Effector memory CD4-positive, alpha-beta T cell (primary cell): ENCODE results near the gene CLMN.
"Not testable (repeated sequence)": the region's sequence is repeated elsewhere in the genome, so short reads cannot be mapped to it uniquely, and the experiment has no call there.

ENCODE experiments used
- DNase-seq, 3 donors: peaks; one replicate each; pipeline ENCODE4 v3.0.0-alpha.2; 2020
- H3K27ac ChIP-seq: 2 replicates; pipeline ENCODE4 v1.7.0; 2013; ENCODE audit warnings: mild to moderate bottlenecking, low read length, moderate library complexity; ENCODE audit not compliant: insufficient read depth, poor library complexity, severe bottlenecking
- H3K27me3 ChIP-seq: replicated peaks from 2 replicates; pipeline ENCODE4 v1.7.0; 2013; ENCODE audit warnings: mild to moderate bottlenecking, low read length; ENCODE audit not compliant: insufficient read depth, control insufficient read depth, poor library complexity, severe bottlenecking
- H3K36me3 ChIP-seq: 2 replicates; pipeline ENCODE4 v1.7.0; 2013; ENCODE audit warnings: mild to moderate bottlenecking, low read length, moderate library complexity; ENCODE audit not compliant: control insufficient read depth, insufficient read depth
- H3K4me1 ChIP-seq: 2 replicates; pipeline ENCODE4 v1.7.0; 2013; ENCODE audit warnings: low read length, mild to moderate bottlenecking; ENCODE audit not compliant: control insufficient read depth, insufficient read depth, poor library complexity, severe bottlenecking
- H3K4me3 ChIP-seq: 2 replicates; pipeline ENCODE4 v1.7.0; 2013; ENCODE audit warnings: low read length, low read depth, mild to moderate bottlenecking; ENCODE audit not compliant: insufficient read depth, poor library complexity, severe bottlenecking
- H3K9me3 ChIP-seq: 2 replicates; pipeline ENCODE4 v1.7.0; 2013; ENCODE audit warnings: mild to moderate bottlenecking, low read length, moderate library complexity; ENCODE audit not compliant: control insufficient read depth

Gene CLMN

GRCh38 chr14:95289323-95290010 is 30.2 kb downstream of the CLMN start:
- no peaks in the 10 kb centered on the region for H3K4me1 ChIP-seq
- no peak overlapping the region for H3K4me3 ChIP-seq
- H3K9me3 ChIP-seq = no peaks in the 10 kb centered on the region
- no peaks in the 10 kb centered on the region for H3K27me3 ChIP-seq
- no peak for DNase-seq
- H3K36me3 ChIP-seq = no peaks in the 10 kb centered on the region
- no peak overlapping the region for H3K27ac ChIP-seq

DNA sequence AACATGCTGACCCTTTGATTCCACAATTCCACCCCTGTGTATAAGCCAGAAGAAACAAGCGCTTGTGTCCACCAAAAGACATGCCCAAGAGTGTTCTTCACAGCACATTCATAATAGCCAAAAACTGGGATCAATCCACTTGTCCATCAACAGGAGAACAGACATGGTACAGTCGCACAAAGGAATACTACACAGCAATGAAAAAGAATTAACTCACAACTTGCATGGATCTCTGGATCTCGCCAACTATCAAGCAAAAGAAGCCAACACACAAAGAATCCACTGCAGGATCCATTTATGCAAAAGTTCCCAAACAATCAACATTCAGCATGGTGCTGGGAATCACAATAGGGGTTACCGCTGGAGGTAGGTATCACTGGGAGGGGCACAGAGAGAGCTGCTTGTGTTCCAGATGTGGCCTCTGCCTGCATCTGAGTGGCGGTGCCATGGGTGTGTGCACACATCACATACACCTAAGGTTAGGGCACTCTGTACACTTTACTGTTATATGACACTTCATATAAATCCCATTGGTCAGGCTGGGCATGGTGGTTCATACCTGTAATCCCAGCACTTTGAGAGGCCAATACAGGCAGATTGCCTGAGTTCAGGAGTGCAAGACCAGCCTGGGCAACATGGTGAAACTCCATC is 30.9 kb downstream of the CLMN start:
- Histone ChIP-seq H3K4me1 (no peaks in the 10 kb centered on the region), H3K27ac (no peak overlapping the region)
- no peak for DNase-seq

DNA sequence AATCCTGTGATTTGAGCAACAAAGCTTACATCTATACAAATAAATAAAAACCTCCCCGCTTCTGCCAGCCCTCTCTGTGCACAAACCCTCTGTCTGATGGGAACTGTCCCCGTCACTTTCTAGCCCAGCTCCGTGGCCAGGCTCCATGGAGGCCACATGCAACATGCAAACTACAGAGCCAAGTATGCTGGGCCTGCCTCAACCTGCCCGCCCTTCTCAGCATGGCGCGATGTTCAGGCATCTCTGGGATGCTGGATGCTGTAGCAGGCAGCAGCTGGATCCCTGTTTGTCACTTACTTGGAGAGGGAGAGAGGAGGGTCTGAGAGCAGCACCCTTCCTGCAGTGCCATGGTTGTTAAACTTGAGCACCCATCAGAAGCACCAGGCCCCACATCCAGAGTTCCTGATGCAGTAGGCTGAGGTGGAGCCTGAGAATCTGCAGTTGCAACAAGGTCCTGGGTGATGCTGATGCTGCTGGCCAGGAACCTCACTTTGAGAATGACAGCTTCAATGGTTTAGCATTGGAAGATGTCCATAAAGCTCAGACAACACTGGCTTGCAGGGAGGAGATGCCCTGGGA is 32.4 kb downstream of the CLMN start:
- no peaks in the 10 kb centered on the region for H3K36me3 ChIP-seq

More for the DNA sequence above, 30.9 kb downstream of the CLMN start:
- Histone ChIP-seq H3K27me3 (no peaks in the 10 kb centered on the region), H3K4me3 (no peak overlapping the region), H3K36me3 (no peaks in the 10 kb centered on the region), H3K9me3 (no peaks in the 10 kb centered on the region)

DNA sequence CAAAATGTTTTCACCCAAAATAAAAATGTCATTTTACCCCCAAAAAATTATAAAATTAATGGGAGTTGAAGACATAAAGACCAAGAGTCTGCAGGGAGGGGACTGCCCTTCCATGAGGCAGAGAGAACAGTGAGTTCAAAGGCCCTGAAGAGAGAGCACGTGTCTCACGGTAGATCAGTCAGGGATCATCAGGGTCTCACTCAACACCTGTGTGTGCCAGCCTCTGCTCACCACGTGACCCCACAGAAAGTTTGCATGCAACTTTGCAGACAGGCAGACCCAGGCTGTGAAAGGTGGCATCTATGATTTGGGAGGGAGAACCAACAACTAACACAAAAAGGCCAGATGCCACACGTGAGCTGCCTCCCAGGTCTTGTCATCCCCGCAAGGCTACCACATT is 33.1 kb downstream of the CLMN start:
- DNase-seq = no peak
- Histone ChIP-seq H3K9me3 (no peaks in the 10 kb centered on the region), H3K27ac (no peak overlapping the region), H3K27me3 (no peaks in the 10 kb centered on the region), H3K4me3 (no peak overlapping the region), H3K4me1 (no peaks in the 10 kb centered on the region), H3K36me3 (no peaks in the 10 kb centered on the region)

More for the DNA sequence above, 32.4 kb downstream of the CLMN start:
- no peak overlapping the region for H3K4me3 ChIP-seq
- no peak overlapping the region for H3K27ac ChIP-seq
- H3K9me3 ChIP-seq = no peaks in the 10 kb centered on the region
- H3K27me3 ChIP-seq = no peaks in the 10 kb centered on the region
- H3K4me1 ChIP-seq = no peaks in the 10 kb centered on the region
- DNase-seq = no peak

DNA sequence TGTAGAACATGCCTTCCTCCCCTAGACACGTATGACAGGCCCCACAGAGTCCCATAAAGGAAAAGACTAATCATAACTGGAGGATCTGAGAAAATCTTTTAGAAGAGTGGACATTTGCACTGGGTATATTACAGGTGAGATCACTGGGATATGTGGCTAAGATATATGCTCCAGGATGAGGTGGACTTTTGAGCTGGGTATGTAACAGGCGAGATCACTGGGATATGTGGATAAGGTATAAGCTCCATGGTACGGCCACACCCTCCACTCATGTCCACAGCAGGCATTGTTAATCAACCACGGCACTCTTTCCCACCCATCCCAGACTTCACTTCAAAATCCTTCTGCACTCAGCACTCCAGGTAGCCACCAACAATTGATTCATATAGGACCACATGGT is 34.1 kb downstream of the CLMN start:
- Histone ChIP-seq H3K4me3 (no peak overlapping the region), H3K36me3 (no peaks in the 10 kb centered on the region), H3K4me1 (no peaks in the 10 kb centered on the region), H3K27ac (no peak overlapping the region), H3K27me3 (no peaks in the 10 kb centered on the region), H3K9me3 (no peaks in the 10 kb centered on the region)
- DNase-seq = no peak

DNA sequence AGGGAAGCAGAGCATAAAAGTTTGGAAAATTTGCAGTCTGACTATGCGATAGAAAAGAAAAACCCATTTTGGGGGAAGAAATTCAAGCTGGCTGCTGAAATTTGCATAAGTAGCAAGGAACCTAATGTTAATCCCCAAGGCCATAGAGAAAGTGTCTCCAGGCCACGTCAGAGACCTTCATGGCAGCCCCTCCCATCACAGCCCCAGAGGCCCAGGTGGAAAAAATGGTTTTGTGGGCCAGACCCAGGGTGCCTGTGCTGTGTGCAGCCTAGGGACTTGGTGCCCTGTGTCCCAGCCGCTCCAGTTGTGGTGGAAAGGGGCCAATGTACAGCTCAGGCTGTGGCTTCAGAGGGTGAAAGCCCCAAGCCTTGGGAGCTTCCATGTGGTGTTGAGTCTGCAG is 35.9 kb downstream of the CLMN start:
- H3K4me3 ChIP-seq, H3K9me3 ChIP-seq, H3K27me3 ChIP-seq, DNase-seq, H3K36me3 ChIP-seq, H3K27ac ChIP-seq, H3K4me1 ChIP-seq: not testable (repeated sequence)

- not testable (repeated sequence) for H3K4me3 ChIP-seq, H3K36me3 ChIP-seq, H3K4me1 ChIP-seq, DNase-seq, H3K27ac ChIP-seq, H3K9me3 ChIP-seq, H3K27me3 ChIP-seq
These were observed 36.7 kb downstream of the CLMN start for GRCh38 chr14:95282986-95283380.

GRCh38 chr14:95282354-95282985 is 37.2 kb downstream of the CLMN start:
- Histone ChIP-seq H3K27ac (no peak overlapping the region), H3K4me1 (no peaks in the 10 kb centered on the region), H3K27me3 (no peaks in the 10 kb centered on the region), H3K36me3 (no peaks in the 10 kb centered on the region), H3K4me3 (no peak overlapping the region), H3K9me3 (no peaks in the 10 kb centered on the region)
- no peak for DNase-seq

DNA sequence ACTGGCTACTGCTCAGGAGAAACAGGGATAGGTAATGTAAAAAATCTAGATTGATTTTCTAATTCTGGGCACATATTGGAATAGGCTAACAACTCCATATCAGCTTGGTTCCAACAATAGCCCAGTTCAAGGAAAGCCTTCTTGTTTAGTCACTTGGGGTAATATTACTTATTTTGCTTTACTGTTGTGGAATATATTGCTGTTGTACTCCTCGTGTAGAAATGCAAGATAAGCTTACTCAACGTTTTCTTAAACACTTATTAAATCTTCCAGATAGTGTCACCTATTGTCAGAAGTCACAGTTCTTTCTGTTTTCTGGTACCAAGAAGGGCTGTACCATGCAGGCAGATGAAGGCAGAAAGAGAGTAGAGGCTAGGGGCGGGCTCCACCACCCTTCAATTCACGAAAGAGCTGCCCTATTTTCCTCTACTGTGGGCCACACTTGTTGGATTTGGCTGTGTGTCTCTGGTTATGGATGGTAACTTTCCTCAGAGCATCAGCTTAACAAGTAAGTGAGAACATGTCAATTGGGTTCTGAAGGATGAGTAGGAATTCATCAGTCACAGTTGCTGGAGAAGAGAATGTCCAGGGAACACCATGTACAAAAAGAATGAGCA is 38.0 kb downstream of the CLMN start:
- no peak for DNase-seq
- no peaks in the 10 kb centered on the region for H3K4me1 ChIP-seq
- no peaks in the 10 kb centered on the region for H3K27me3 ChIP-seq
- no peak overlapping the region for H3K27ac ChIP-seq
- H3K9me3 ChIP-seq = no peaks in the 10 kb centered on the region
- H3K4me3 ChIP-seq = no peak overlapping the region
- H3K36me3 ChIP-seq = no peaks in the 10 kb centered on the region

DNA sequence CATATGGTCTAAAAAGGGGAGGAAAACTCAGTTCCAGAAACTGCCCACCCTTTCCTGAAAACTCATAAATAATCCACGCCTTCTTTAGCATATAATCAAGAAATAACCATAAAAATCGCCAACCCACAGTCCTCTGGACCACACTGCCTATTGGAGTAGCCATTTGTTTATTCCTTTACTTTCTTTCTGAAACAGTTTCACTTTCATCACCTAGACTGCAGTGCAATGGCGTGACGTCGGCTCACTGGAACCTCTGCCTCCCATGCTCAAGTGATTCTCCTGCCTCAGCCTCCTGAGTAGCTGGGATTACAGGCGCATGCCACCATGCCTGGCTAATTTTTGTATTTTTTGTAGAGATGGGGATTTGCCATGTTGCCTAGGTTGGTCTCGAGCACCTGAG is 44.2 kb downstream of the CLMN start:
- Histone ChIP-seq H3K4me1 (no peaks in the 10 kb centered on the region), H3K27me3 (no peaks in the 10 kb centered on the region), H3K9me3 (no peaks in the 10 kb centered on the region), H3K4me3 (no peak overlapping the region), H3K36me3 (no peaks in the 10 kb centered on the region), H3K27ac (no peak overlapping the region)
- no peak for DNase-seq
